AG04450 (cell line): ENCODE data around the gene NCF4. TPM values are rescaled to one million over a fixed set of nuclear protein-coding genes. Genes with fewer than 3 reads are reported as not detected.

Source experiments
- CTCF ChIA-PET: fragments of 300-600, 350-600 bp; formaldehyde crosslinking; extraction: SDS; loops from one replicate; lab custom pipeline; 2022; ENCODE audit warnings: antibody characterized with exemption, inconsistent platforms; lab: Charles Lee
- POLR2A ChIA-PET: fragments of 350-600 bp; formaldehyde crosslinking; extraction: SDS; loops from one replicate; lab custom pipeline; 2021; ENCODE audit warnings: antibody characterized with exemption, inconsistent platforms; lab: Yijun Ruan, JAX
- DNase-seq: peaks from one replicate; pipeline ENCODE4 v3.0.0-alpha.2; 2011; ENCODE audit warnings: low read depth, low spot score
- H3K27ac ChIP-seq: one replicate; pipeline ENCODE4 v1.5.1; 2012; ENCODE audit warnings: low read depth, low read length, control low read depth
- H3K27me3 ChIP-seq: one replicate; pipeline ENCODE4 v1.6.0; 2012; ENCODE audit warnings: low read length; ENCODE audit not compliant: control insufficient read depth, insufficient read depth
- H3K4me3 ChIP-seq: 2 replicates; pipeline ENCODE4 v1.5.1; 2011; ENCODE audit warnings: mild to moderate bottlenecking, low read depth, low read length, control low read depth
- H3K9me3 ChIP-seq: 2 replicates; pipeline ENCODE4 v1.5.1; 2012; ENCODE audit warnings: low read length; ENCODE audit not compliant: control insufficient read depth, insufficient read depth
- CTCF ChIP-seq: IDR thresholded peaks from 2 replicates; pipeline ENCODE4 v1.5.1; 2011; ENCODE audit warnings: low read depth, low read length, control low read depth, inconsistent platforms
- polyA plus RNA-seq: library from polyadenylated mRNA; depleted of rRNA; stranded (reverse); fragments of >200 nt; gene quantifications from 2 replicates; pipeline ENCODE4 v1.2.3, GENCODE V29; 2011

NCF4 gene
- polyA plus RNA-seq, 1 experiment: not detected

- no peak for TF ChIP-seq CTCF
- Histone ChIP-seq H3K4me3 (no peak overlapping the region), H3K27me3 (peaks cover 11% of the 10 kb centered on the region), H3K9me3 (peaks cover 9% of the 10 kb centered on the region; the same call in 1 of the 2 replicates), H3K27ac (no peak overlapping the region)
- no peak for DNase-seq
- ChIA-PET POLR2A (interaction anchor here (0.7 kb wide), 1 partner anchor 186 kb away, joined by 9 read pairs; no protein-coding TSS in a partner anchor), CTCF (interaction anchor here (1.1 kb wide), 1 partner anchor 20 kb away, joined by 8 read pairs; no protein-coding TSS in a partner anchor)
Measured at GRCh38 chr22:36835903-36836302, 24.9 kb upstream of the NCF4 start.

- no peak for TF ChIP-seq CTCF
- ChIA-PET POLR2A (interaction anchor here (0.6 kb wide), 1 partner anchor 15 kb away, joined by 3 read pairs; no protein-coding TSS in a partner anchor), CTCF (interaction anchor here (3.9 kb wide), 1 partner anchor 18 kb away, joined by 20 read pairs; no protein-coding TSS in a partner anchor)
- Histone ChIP-seq H3K9me3 (peaks cover 9% of the 10 kb centered on the region; the same call in 1 of the 2 replicates), H3K4me3 (no peak overlapping the region), H3K27me3 (peaks cover 3% of the 10 kb centered on the region), H3K27ac (no peak overlapping the region)
- no peak for DNase-seq
Measured at GRCh38 chr22:36838119-36839030, 22.4 kb upstream of the NCF4 start.

GRCh38 chr22:36839356-36840073 lies 21.3 kb upstream of the NCF4 start:
- Histone ChIP-seq H3K27ac (no peak overlapping the region), H3K27me3 (peaks cover 12% of the 10 kb centered on the region), H3K9me3 (peaks cover 9% of the 10 kb centered on the region; the same call in 1 of the 2 replicates), H3K4me3 (no peak overlapping the region)
- ChIA-PET POLR2A (no interaction called here), CTCF (interaction anchor here (3.9 kb wide), 1 partner anchor 17 kb away, joined by 20 read pairs; no protein-coding TSS in a partner anchor)
- no peak for DNase-seq
- TF ChIP-seq CTCF: no peak

GRCh38 chr22:36840106-36840505 lies 20.7 kb upstream of the NCF4 start:
- TF ChIP-seq CTCF: no peak
- Histone ChIP-seq H3K27me3 (peaks cover 12% of the 10 kb centered on the region), H3K4me3 (no peak overlapping the region), H3K27ac (no peak overlapping the region), H3K9me3 (peaks cover 9% of the 10 kb centered on the region; the same call in 1 of the 2 replicates)
- DNase-seq: no peak
- ChIA-PET CTCF (interaction anchor here (0.5 to 3.9 kb wide), 2 partner anchors 16 to 140 kb away, joined by 4 to 20 read pairs; no protein-coding TSS in a partner anchor), POLR2A (no interaction called here)
